VCaP (cell line): ENCODE results near the gene CTPS2.

Experiments
- H3K27ac ChIP-seq: fragments of 450-650 bp; 2 replicates; pipeline ENCODE4 v1.5.1; 2017
- TF ChIP-seq, protein P1 (sequence below): fragments of 450-650 bp; conservative IDR thresholded peaks from 2 replicates; pipeline ENCODE4 v1.5.1; 2017; ENCODE audit warnings: mild to moderate bottlenecking, moderate library complexity

CTPS2 gene

DNA sequence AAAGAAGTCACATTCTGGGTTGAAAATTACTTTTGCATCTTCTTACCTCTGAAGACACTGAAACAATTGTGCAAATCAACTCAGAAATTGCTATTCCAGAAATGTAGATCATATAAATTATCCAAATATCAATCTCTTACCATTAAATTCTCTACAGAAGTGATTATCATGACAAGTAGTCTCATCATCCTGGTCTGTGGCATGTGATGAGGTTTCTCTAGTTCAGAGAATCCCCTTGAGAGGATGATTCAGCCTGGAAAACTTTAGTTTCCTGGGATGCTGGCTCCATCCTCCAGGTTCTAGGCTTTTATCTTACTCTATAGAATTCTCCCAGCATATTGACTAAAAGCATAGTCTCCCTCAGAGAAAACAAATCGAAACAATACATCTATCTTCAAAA, 138.7 kb downstream of the CTPS2 start:
- H3K27ac ChIP-seq: no peak overlapping the region
- TF ChIP-seq, protein P1, sequence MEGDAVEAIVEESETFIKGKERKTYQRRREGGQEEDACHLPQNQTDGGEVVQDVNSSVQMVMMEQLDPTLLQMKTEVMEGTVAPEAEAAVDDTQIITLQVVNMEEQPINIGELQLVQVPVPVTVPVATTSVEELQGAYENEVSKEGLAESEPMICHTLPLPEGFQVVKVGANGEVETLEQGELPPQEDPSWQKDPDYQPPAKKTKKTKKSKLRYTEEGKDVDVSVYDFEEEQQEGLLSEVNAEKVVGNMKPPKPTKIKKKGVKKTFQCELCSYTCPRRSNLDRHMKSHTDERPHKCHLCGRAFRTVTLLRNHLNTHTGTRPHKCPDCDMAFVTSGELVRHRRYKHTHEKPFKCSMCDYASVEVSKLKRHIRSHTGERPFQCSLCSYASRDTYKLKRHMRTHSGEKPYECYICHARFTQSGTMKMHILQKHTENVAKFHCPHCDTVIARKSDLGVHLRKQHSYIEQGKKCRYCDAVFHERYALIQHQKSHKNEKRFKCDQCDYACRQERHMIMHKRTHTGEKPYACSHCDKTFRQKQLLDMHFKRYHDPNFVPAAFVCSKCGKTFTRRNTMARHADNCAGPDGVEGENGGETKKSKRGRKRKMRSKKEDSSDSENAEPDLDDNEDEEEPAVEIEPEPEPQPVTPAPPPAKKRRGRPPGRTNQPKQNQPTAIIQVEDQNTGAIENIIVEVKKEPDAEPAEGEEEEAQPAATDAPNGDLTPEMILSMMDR: no peak

DNA sequence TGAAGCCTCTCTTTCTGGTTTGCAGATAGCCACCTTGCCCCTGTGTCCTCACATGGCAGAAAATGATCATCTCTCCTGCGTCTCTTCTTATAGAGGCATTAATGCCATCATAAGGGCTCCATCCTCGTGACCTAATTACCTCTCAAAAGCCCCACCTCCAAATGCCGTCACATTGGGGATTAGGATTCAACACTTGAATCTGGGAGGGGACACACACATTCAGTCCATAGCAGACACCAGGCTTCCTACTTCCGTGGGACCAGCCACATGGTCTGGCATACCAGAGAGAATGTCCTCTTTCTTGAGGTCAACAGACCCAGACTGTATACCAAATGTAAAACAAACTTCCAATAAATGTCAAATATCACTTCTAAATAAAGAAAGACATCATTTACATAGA, 144.8 kb downstream of the CTPS2 start:
- TF ChIP-seq, protein P1: no peak
- H3K27ac ChIP-seq: no peak overlapping the region

DNA sequence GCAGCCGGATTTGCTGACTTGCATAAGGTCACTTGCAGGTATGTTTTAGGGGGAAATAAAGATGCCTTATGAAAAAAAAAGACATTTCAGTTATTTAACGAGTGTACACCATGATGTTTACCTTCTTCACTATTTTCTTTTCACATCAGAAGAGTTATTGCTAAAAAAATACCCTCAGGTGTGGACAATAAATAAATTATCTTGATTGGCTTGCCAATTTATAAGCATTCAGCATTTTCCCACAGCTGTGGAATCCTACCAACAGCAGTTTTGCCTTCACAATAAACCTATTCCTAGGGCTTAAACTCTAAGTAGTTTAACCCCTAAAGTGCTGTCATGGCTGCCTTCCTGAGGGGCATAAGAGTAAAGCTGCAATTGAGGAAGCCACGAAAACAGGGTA, 145.9 kb downstream of the CTPS2 start:
- TF ChIP-seq, protein P1: no peak

DNA sequence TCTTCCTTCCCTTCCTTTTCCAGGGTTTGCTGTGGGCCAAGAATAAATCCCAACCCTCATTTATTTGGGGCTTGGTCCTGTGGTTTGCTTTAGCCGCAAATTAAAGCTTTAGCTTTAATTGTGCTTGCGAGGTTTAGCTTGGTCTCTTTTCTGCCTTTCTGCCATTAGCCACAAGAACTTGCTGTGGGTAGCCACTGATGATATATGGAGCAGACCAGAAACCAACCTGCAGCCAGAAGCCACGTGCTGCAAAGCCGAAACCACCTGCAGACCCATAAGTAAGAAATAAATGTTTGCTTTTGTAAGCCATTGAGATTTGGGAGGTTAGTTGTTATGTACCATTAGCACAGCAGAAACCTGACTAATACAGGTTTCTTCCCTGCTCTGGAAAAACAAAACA, 152.3 kb downstream of the CTPS2 start:
- TF ChIP-seq, protein P1: no peak
- H3K27ac ChIP-seq: no peak overlapping the region

More for the DNA sequence above, 145.9 kb downstream of the CTPS2 start:
- H3K27ac ChIP-seq: no peak overlapping the region

DNA sequence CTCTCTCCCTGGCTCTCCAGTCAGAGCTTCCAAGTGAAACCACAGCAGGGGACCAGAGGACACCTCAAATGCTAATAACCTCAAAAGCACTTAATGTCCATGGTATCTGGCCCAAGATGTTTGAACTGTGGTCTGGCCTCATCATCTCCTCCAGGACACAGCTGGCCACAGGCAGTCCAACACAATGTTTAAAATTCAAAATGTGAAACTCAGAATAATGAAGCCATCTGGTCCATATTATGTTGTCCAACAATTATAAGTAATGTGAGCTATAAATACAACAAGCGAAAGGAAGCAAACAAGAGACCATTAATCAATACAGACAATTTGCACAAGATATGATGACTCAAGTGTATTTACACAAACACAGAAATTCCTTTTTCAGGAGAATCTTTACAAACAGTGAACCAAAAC, 153.3 kb downstream of the CTPS2 start:
- H3K27ac ChIP-seq: no peak overlapping the region
- TF ChIP-seq, protein P1: no peak

DNA sequence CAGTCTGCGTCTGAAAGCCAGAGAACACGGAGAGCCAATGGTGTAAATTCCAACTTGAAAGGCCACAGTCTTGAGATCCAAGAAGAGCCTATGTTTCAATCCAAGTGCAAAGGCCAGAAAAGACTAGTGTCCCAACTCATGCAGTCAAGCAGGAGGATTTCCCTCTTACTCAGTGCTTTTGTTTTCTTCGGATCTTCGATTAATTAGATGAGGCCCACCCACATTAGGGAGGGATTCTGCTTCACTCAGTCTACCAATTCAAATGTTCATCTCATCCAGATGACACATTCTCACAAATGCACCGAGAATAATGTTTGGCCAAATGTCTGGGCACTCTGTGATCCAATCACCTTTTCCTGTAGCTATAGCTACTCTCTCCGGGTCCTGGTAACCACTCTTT, 154.0 kb downstream of the CTPS2 start:
- H3K27ac ChIP-seq: no peak overlapping the region
- TF ChIP-seq, protein P1: no peak

- H3K27ac ChIP-seq: no peak overlapping the region
- TF ChIP-seq, protein P1: no peak
Measured at GRCh38 chrX:16552546-16552945, 159.9 kb downstream of the CTPS2 start.

- H3K27ac ChIP-seq: no peak overlapping the region
- TF ChIP-seq, protein P1: no peak
Measured at GRCh38 chrX:16547644-16548043, 164.8 kb downstream of the CTPS2 start.
